NK-92 (cell line): ENCODE data around the gene LRFN3.
"Not testable (repeated sequence)": the region's sequence is repeated elsewhere in the genome, so short reads cannot be mapped to it uniquely, and the experiment has no call there.

Experiments
- DNase-seq: peaks from one replicate; lab custom pipeline; 2025; ENCODE audit not compliant: unreplicated experiment; lab: John Stamatoyannopoulos, UW

LRFN3 gene

DNA sequence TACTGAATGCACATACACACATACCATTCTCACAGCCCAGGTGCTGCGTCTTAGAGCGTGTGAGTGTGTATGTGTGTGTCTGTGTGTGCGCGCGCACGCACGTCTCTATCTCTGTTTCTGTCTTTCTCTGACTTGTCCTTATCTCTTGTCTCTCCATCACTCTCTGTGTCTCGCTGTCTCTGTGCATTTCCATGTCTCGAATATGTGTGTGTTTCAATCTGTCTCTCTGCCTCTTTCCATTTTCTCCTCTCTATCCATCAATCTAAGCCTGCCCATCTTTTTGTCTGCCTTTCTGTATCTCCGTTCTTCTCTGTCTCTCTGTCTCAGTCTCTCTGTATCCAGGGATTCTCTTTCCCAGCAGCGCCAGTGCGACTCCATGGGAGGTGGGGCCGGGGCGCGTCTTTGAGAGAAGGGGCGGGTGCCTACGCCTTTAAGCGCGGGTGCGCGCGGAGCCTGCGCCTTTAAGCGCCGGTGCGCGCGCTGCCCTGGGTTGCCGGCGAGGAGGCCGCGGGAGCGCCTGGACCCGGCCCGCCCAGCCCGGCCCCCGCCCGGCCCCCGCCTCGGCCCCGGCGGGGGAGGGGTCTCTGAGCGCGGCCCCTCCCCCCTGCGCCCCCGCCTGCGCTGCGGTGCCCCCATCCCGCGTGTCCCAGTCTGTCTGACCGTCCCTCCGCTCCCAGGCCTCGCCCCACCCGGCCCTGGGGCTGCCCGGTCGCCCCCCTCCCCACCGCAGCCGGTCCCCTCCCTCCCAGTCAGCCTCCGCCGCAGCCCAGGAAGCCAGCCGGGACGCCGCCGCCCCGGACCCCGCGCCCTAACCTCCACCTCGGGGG is at the start of gene LRFN3:
Gene LRFN3, plus strand, starts transcription at position 464 of the 827 bp plus-strand sequence. CDS start 3,052 bp downstream, outside the sequence.
- DNase-seq, result no peak

GRCh38 chr19:35887197-35887596 is 49.0 kb upstream of the LRFN3 start:
- DNase-seq, result no peak

- no peak for DNase-seq
These were observed 47.8 kb upstream of the LRFN3 start for GRCh38 chr19:35888398-35888797.

GRCh38 chr19:35889370-35890112 is 46.6 kb upstream of the LRFN3 start:
- DNase-seq, result no peak

DNA sequence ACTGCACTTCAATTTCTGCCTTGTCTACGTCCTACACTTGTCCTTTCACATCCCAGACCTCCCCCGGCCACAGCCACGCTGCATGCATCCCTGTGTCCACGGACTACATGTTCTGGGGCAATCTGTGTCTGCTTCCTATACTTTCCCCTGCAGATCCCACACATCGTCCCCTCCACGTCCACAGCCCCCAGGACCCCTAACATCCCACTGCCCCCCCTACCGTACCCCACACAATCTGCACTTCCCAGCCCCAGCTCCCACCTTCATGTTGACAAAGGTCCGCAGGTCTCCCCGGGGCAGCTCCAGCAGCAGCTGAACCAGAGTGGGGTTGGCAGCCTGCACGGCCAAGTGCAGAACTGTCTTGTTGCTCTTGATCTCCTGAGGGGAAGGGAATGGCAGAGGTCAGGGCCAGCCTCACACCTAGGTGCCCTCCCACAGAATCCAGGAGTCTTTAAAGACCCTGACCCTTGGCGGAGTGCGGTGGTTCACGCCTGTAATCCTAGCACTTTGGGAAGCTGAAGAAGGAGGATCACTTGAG is 46.0 kb upstream of the LRFN3 start:
- DNase-seq, result no peak

DNA sequence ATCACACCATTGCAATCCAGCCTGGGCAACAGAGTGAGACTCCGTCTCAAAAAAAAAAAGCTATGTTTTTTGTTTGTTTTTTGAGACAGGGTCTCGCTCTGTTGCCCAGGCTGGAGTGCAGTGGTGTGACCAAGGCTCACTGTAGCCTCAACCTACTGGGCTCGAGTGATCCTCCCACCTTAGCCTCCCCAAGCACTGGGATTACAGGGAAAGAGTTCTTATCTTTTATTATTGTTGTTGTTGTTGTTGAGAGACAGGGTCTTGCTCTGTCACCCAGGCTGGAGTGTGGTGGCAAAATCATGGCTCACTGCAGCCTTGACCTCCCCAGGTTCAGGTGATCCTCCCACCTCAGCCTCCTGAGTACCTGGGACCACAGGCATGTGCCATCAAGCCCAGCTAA is 44.4 kb upstream of the LRFN3 start:
- not testable (repeated sequence) for DNase-seq

- DNase-seq, result no peak
These were observed 41.8 kb upstream of the LRFN3 start for GRCh38 chr19:35894342-35894741.

GRCh38 chr19:35895911-35896642 is 40.1 kb upstream of the LRFN3 start:
- no peak for DNase-seq

DNA sequence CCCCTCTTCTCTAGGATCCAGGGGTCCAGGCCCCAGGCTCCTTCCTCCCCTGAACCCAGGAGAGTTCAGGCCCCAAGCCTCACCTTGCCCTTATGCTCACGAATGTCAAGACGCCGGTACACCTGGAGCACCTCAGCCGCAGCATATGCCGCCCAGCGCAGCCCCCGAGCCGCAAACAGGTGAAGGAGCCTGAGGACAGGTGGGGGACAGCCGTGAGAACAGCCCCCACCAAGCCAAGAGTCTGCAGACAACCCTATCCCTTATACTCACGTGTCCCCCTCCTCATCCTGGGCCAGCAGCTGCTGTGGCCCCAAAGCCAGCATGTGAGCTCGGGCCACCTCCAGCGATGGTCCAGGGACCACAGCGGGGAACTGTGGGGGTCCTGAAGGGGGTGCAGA is 39.5 kb upstream of the LRFN3 start:
- DNase-seq, result no peak

DNA sequence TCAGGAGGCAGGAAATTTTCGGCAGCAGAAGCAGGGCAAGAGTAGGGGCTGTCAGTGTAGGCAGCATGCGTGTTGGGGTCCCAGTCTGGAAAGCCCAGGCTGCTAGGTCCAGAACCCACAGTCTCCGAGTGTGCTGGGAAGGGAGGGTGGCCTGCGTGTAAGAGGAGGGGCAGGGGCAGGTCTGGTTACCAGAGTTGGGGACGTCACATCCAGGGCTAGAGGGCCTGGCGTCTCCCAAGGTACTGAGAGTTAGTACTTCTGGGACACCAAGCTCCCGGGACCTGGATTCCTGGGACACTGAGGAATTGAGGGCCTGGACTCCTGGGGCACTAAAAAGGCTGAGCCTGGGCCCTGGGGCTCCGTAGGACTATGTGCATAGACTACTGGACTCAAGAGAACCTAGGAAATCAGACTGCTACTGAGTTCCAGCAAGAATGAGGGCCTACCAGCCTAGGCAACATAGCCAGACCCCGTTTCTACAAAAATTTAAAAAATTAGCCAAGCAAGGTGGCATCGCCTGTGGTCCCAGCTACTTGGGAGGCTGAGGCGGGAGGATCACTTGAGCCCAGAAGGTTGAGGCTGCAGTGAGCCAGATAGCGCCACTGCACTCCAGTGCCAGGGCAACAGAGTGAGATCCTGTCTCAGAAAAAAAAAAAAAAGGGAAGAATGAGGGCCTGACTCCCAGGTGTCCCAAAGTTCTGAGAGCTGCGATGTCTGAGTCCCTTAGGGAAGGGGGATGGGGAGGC is 38.3 kb upstream of the LRFN3 start:
- no peak for DNase-seq

- DNase-seq, result no peak
These were observed 37.7 kb upstream of the LRFN3 start for GRCh38 chr19:35898499-35898809.

DNA sequence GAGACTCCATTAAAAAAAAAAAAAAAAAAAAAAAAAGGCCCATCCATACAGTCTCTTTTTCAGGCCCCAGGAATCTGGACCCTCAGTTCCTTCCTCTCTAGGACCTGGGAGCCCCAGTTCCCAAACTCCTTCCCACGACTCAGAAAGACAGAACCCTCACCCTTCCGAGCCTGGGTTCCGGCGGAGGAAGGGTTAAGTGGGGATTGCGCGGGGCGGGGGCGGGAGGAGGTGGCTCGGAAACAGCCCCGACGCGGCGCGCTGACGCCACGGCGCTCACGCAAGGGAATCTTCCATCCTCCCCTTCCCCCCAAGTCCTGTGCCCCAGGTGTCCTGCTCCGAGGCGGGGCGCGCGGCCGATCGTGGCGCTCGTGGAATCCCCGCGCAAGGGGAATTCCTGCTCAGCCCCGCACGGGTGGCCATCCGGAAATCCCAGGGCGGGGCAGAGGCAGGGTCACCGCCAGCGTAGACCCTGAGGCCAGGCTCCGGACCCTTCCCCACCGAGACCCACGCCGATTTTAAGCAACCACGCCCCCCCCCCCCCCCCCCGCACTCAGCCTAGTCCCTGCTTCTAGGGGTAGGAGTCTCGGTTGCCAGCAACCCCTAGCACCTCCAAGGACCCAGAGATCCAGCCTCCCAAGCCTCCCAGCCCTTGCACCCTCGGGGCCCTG is 36.5 kb upstream of the LRFN3 start:
- no peak for DNase-seq

GRCh38 chr19:35901055-35901644 is 35.0 kb upstream of the LRFN3 start:
- DNase-seq, result no peak

- no peak for DNase-seq
These were observed 34.1 kb upstream of the LRFN3 start, which contains the start of gene HCST for GRCh38 chr19:35901854-35902661. Gene HCST, plus strand, starts transcription at chr19:35902529. Its CDS starts 65 bp downstream, at chr19:35902594.

DNA sequence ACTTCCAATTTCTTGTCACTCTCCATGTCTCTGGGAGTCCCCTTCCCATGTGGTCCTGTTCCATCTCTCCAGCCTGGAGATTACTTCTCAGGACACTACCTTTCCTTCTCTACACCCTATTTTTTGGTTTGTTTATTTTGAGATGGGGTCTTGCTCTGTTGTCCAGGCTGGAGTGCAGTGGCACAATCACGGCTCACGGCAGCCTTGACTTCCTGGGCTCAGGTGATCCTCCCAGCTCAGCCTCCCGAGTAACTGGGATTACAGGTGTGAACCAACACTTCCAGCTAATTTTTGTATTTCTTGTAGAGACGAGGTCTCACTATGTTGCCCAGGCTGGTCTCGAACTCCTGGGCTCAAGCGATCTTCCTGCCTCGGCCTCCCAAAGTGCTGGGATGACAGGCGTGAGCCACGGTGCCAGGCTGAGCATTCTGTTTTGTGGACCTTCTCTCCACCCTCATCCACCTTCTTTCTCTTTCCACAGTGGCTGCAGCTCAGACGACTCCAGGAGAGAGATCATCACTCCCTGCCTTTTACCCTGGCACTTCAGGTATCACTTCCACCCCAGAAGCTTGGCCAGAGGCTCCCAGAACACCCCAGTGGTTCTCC is 33.2 kb upstream of the LRFN3 start:
- no peak for DNase-seq

DNA sequence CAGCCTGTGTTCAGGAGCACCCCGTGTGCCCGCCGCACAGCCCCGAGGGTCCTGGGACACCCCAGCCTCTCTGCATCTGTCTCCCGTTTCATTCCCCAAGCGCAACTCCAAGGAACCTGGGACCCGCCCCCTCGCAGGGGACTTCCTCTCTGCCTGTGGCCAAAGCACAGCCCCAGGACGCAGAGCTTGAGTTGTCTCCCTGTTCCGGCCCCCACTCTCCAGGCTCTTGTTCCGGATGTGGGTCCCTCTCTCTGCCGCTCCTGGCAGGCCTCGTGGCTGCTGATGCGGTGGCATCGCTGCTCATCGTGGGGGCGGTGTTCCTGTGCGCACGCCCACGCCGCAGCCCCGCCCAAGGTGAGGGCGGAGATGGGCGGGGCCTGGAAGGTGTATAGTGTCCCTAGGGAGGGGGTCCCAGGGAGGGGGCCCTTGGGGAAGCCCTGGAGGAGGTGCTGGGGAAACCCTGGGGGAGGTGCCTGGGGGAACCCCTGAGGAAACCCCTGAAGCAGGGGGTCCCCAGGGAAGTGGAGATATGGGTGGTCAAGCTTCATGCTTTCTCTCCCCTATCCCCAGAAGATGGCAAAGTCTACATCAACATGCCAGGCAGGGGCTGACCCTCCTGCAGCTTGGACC is 32.5 kb upstream of the LRFN3 start:
- DNase-seq, result peak; percentile 51

DNA sequence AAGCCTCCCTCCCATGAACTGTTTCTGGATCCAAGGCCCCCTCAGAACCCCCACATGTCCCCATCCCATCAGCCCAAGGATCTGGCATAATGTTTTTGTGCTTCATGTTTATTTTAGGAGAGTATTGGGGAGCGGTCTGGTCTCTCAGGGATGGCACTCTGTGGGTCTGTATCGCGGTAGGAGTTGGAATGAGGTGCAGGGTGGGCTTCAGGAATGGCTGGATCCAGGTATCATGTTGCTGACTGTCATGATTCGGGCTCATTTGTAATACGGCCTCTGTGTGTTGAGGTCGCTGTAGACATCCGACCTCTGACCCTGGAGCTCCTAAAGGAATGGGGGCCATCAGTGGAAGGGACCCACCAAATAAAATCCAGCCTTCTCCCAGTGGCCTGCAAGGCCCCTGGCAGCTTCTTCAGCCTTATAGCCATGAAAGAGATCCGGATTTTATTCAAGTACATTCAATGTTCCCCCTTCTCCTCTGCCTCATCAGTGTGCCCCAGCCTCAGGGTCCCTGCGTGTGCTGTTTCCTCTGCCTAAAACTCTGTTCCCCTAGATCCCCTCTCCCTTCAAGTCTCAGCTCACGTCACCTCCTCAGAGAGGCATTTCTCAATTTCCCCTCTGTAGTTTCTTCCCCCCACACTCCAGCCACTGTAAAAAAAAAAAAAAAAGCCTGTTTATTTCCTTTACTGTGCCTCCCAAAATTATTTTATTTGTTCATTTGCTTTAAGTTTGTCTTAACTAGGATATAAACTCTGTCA is 31.7 kb upstream of the LRFN3 start:
- no peak for DNase-seq
